OCI-LY1 (cell line): Measurements from ENCODE around the gene ETV3.

Experiments used
- CTCF ChIP-seq: fragments of 200-600 bp; sonication (generic), shearing (Covaris generic); IDR thresholded peaks from 2 replicates; pipeline ENCODE4 v1.5.1; 2017; ENCODE audit warnings: mild to moderate bottlenecking, antibody characterized with exemption, low read length, moderate library complexity, mixed read lengths
- EZH2 ChIP-seq: fragments of 200-600 bp; sonication (generic), shearing (Covaris generic); IDR thresholded peaks from 2 replicates; pipeline ENCODE4 v1.8.0; 2017; ENCODE audit warnings: borderline replicate concordance, mixed run types, mild to moderate bottlenecking, antibody characterized with exemption, low read length, moderate library complexity, mixed read lengths

- no peak for TF ChIP-seq CTCF
- no peak for TF ChIP-seq EZH2
Observed at GRCh38 chr1:157168015-157168414, 29.8 kb upstream of the ETV3 start.
